Bronchial epithelial cell (primary cell): ENCODE results near the gene CTDSPL. TPM values are rescaled to one million over a fixed set of nuclear protein-coding genes. Genes with fewer than 3 reads are reported as not detected.

Experiments used
- DNase-seq: peaks from one replicate; pipeline ENCODE4 v3.0.0-alpha.2; 2010; ENCODE audit warnings: low read depth
- FAIRE-seq: peaks from 2 replicates; lab custom pipeline; 2011; peaks lifted over from hg19 to GRCh38; lab: Jason Lieb, UNC
- H3K27me3 ChIP-seq: 2 replicates; pipeline ENCODE4 v1.5.1; 2011; ENCODE audit warnings: low read length; ENCODE audit not compliant: control insufficient read depth, insufficient read depth
- H3K36me3 ChIP-seq: 2 replicates; pipeline ENCODE4 v1.5.1; 2011; ENCODE audit warnings: low read length; ENCODE audit not compliant: control insufficient read depth, insufficient read depth
- H3K4me3 ChIP-seq: 2 replicates; pipeline ENCODE4 v1.5.1; 2011; ENCODE audit warnings: mild to moderate bottlenecking, low read depth, low read length, control low read depth
- CTCF ChIP-seq: IDR thresholded peaks from 2 replicates; pipeline ENCODE4 v1.5.1; 2011; ENCODE audit warnings: mild to moderate bottlenecking, moderate library complexity, low read length, control low read depth, inconsistent platforms; ENCODE audit not compliant: insufficient read depth, severe bottlenecking
- total RNA-seq: library from RNA; depleted of rRNA; stranded (reverse); fragments of >200 nt; gene quantifications from 2 replicates; pipeline ENCODE4 v1.2.1, GENCODE V29; 2014

Gene CTDSPL
- total RNA-seq, 1 donor from 2014 or later, result 80.6 TPM

DNA sequence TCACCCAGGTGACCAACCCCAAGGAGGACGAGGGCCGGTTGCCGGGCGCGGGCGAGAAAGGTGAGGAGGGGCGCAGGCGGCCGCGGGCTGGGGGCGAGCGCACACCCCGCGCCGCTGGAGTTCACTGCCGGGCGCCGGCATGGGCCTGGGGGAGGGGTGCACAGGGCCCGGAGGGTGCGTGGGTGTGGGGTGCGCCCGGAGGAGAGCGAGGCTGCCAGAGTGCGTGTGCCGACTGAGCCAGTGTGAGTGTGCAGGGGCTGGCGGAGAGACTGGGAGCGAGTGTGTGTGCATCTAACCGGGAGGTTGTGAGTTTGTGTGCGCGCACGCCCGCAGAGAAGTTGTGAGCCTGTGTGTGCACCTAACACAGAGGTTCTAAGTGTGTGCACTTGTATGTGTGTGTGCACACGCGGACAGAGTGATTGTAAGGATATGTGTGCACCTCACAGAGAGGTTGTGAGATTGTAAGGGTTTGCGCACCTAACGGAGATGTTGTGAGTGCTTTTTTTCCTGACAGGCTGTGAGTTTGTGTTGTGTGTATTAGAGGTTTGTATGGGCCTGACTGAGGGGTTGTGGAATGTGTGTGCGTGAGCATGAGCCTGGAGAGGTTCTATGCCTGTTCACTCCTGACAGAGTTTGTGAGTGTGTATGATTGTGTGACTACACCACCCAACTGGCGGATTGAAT lies 681 bp downstream of the CTDSPL start:
- Histone ChIP-seq H3K36me3 (no peaks in the 10 kb centered on the region), H3K4me3 (peak overlapping the region; percentile 54), H3K27me3 (no peaks in the 10 kb centered on the region)
- FAIRE-seq (peak; percentile 90), DNase-seq (peak; percentile 42)
- no peak for TF ChIP-seq CTCF

DNA sequence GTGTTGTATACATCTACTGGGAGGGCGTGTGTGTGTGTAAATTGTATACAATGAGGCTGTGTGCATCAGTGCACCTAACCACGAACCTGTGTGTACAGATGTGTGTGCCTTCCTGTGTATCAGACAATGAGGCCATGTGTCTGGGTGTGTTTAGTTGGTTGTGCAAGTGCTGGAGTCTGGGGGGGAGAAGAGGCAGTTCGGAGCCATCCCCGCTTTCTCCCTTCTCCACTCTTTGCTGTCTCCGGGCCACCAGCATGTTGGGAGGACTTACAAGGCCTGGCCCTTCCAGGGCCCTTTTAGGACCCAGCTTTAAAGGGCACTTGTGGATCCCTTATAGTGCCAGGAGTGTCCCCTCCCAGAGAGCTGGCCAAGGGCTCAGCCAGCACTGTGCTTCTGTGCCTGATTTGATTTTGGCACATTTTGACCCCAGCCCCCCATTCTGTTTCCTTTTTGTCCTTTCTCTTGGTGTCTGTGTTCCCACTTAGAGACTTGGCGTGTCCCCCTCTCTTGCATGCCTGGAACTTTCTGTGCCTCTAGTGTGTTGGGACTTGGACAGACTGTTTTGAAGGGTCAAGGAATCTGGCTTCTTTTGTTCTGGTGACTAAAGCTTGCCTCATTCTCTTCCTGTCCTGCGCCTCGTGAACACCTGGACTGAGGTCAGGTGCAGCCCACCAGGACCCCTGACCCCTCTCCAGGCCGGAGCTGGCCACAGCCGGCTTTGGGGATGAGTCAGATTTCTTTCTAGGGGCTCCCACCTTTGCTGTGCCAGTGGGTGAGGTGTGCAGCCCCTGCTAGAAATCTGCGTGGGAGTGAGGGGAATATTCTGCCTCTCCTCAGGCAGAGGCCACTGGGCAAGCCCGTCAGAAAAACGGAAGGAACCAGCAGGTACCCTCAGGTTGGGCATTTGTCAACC lies 1.5 kb downstream of the CTDSPL start:
- FAIRE-seq (no peak), DNase-seq (peak; percentile 17)
- Histone ChIP-seq H3K4me3 (peak overlapping the region; percentile 54), H3K27me3 (no peaks in the 10 kb centered on the region), H3K36me3 (no peaks in the 10 kb centered on the region)
- no peak for TF ChIP-seq CTCF

DNA sequence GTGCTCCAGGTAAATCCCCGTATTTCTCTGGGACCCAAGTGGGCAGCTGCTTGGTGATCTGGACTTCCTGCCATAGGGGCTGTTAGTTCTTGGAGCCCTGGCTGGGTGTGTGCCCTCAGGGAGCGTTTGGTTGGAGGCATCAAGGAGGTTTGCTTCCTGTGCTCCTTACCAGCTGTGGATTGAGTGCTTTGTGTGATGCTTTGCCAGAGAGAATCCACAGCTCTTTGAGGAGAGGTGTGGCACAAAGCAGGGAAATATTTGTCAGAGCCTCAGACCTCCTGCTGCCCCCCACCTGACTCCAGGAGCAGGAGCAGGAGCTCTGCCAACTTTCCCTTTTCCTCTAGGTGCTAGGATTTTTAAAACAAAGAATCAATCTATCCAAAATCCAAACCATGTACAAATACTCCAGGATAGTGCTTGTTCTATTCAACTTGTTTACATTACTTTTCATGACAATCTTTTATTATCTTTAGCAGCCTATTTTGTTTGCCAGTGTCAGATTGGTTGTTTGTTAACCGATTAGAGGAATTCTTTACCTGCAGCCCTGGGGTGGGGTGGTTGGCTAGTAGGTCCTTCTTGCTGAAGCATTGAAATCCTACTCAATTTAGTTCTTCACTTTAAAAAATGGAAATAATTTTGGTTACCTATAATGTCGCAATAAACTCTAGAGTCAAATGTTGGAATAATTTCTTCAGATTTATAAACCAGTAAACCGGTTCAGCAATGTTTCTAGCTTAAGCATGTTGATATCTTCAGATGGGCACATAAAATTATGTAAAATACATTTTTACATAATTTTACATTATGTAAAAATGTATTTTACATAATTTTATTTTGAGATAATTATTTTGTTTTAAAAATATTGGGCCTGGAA lies 2.5 kb downstream of the CTDSPL start:
- H3K27me3 ChIP-seq, result no peaks in the 10 kb centered on the region
- FAIRE-seq (no peak), DNase-seq (peak; percentile 18)
- no peaks in the 10 kb centered on the region for H3K36me3 ChIP-seq
- no peak overlapping the region for H3K4me3 ChIP-seq
- TF ChIP-seq CTCF, result no peak

- no peak for DNase-seq
- no peak for TF ChIP-seq CTCF
- FAIRE-seq, result no peak
- H3K4me3 ChIP-seq, result no peak overlapping the region
- H3K36me3 ChIP-seq, result no peaks in the 10 kb centered on the region
- no peaks in the 10 kb centered on the region for H3K27me3 ChIP-seq
Measured at GRCh38 chr3:37864904-37865303, 3.2 kb downstream of the CTDSPL start.

- no peak for TF ChIP-seq CTCF
- H3K27me3 ChIP-seq, result no peaks in the 10 kb centered on the region
- H3K36me3 ChIP-seq, result no peaks in the 10 kb centered on the region
- H3K4me3 ChIP-seq, result no peak overlapping the region
- DNase-seq (no peak), FAIRE-seq (no peak)
Measured at GRCh38 chr3:37867144-37867543, 5.5 kb downstream of the CTDSPL start.
